Liver (tissue), 9 donors: ENCODE data around the gene FYB1. TPM values are rescaled to one million over a fixed set of nuclear protein-coding genes. Genes with fewer than 3 reads are reported as not detected.

ENCODE experiments used
- DNase-seq: peaks from one replicate; pipeline ENCODE4 v3.0.0-alpha.2; 2017; ENCODE audit warnings: low spot score
- H3K27ac ChIP-seq, 2 donors: one replicate each; pipeline ENCODE4 v1.7.0; 2013; ENCODE audit warnings: inconsistent platforms in 2 of 2, low read length in 2 of 2, control low read depth in 1 of 2, low read depth in 1 of 2, mild to moderate bottlenecking in 1 of 2
- H3K27me3 ChIP-seq, 4 donors: one replicate each; pipeline versions ENCODE4 v1.6.1 to v1.7.0; 2013; ENCODE audit warnings: low read length in 3 of 4, inconsistent platforms in 1 of 4, mild to moderate bottlenecking in 1 of 4, moderate library complexity in 1 of 4; ENCODE audit not compliant: control insufficient read depth in 4 of 4, insufficient read depth in 4 of 4
- H3K36me3 ChIP-seq, 4 donors: one replicate each; pipeline versions ENCODE4 v1.6.1 to v1.7.0; 2013; ENCODE audit warnings: low read length in 3 of 4, mild to moderate bottlenecking in 3 of 4, low read depth in 1 of 4, moderate library complexity in 1 of 4; ENCODE audit not compliant: control insufficient read depth in 4 of 4, insufficient read depth in 3 of 4
- H3K4me1 ChIP-seq, 4 donors: one replicate each; pipeline versions ENCODE4 v1.6.1 to v1.7.0; 2013; ENCODE audit warnings: low read length in 3 of 4, mild to moderate bottlenecking in 3 of 4, moderate library complexity in 1 of 4; ENCODE audit not compliant: control insufficient read depth in 4 of 4, insufficient read depth in 4 of 4
- H3K4me3 ChIP-seq, 3 donors: one replicate each; pipeline versions ENCODE4 v1.6.1 to v1.7.0; 2013; ENCODE audit warnings: low read length in 3 of 3, control low read depth in 1 of 3, low read depth in 1 of 3, mild to moderate bottlenecking in 1 of 3
- H3K9ac ChIP-seq, 2 donors: one replicate each; pipeline ENCODE4 v1.7.0; 2013; ENCODE audit warnings: low read length in 2 of 2, mild to moderate bottlenecking in 2 of 2, moderate library complexity in 2 of 2, control low read depth in 1 of 2, low read depth in 1 of 2
- H3K9me3 ChIP-seq, 4 donors: one replicate each; pipeline versions ENCODE4 v1.6.1 to v1.7.0; 2013; ENCODE audit warnings: low read length in 3 of 4; ENCODE audit not compliant: control insufficient read depth in 4 of 4
- ATF3 ChIP-seq: IDR thresholded peaks from 2 replicates; pipeline ENCODE4 v1.6.1; 2016; ENCODE audit warnings: antibody characterized with exemption
- CTCF ChIP-seq: fragments of 150-350 bp; IDR thresholded peaks from 2 replicates; pipeline ENCODE4 v1.5.1; 2017; ENCODE audit warnings: improper control_type of control experiment, low read depth, low read length; ENCODE audit not compliant: missing input control
- EGR1 ChIP-seq, 2 donors: IDR thresholded peaks; 2 replicates each; pipeline ENCODE4 v1.6.1; 2016 to 2018; ENCODE audit warnings: antibody characterized with exemption in 2 of 2, low read depth in 2 of 2
- FOXA2 ChIP-seq: IDR thresholded peaks from 2 replicates; pipeline ENCODE4 v1.6.1; 2016; ENCODE audit warnings: antibody characterized with exemption
- GABPA ChIP-seq, 2 donors: IDR thresholded peaks in 1 of 2; conservative IDR thresholded peaks in 1 of 2; 2 replicates each; pipeline ENCODE4 v1.6.1; 2016; ENCODE audit warnings: antibody characterized with exemption in 2 of 2, mild to moderate bottlenecking in 1 of 2, moderate library complexity in 1 of 2
- HNF4A ChIP-seq, 2 donors: conservative IDR thresholded peaks; 2 replicates each; pipeline ENCODE4 v1.6.1; 2016; ENCODE audit warnings: antibody characterized with exemption in 2 of 2, mild to moderate bottlenecking in 2 of 2
- HNF4G ChIP-seq: IDR thresholded peaks from 2 replicates; pipeline ENCODE4 v1.6.1; 2016; ENCODE audit warnings: antibody characterized with exemption
- JUND ChIP-seq, 2 donors: IDR thresholded peaks; 2 replicates each; pipeline ENCODE4 v1.6.1; 2016; ENCODE audit warnings: antibody characterized with exemption in 2 of 2
- MAX ChIP-seq: IDR thresholded peaks from 2 replicates; pipeline ENCODE4 v1.6.1; 2016; ENCODE audit warnings: antibody characterized with exemption
- NR2F2 ChIP-seq: IDR thresholded peaks from 2 replicates; pipeline ENCODE4 v1.6.1; 2016; ENCODE audit warnings: antibody characterized with exemption
- RAD21 ChIP-seq, 2 donors: IDR thresholded peaks; 2 replicates each; pipeline ENCODE4 v1.6.1; 2016; ENCODE audit warnings: antibody characterized with exemption in 2 of 2, mild to moderate bottlenecking in 2 of 2
- REST ChIP-seq: IDR thresholded peaks from 2 replicates; pipeline ENCODE4 v1.6.1; 2016; ENCODE audit warnings: antibody characterized with exemption, mild to moderate bottlenecking
- RXRA ChIP-seq, 2 donors: IDR thresholded peaks; 2 replicates each; pipeline ENCODE4 v1.6.1; 2017 to 2018; ENCODE audit warnings: antibody characterized with exemption in 2 of 2, mild to moderate bottlenecking in 1 of 2
- SP1 ChIP-seq: IDR thresholded peaks from 2 replicates; pipeline ENCODE4 v1.6.1; 2018; ENCODE audit warnings: antibody characterized with exemption, mild to moderate bottlenecking
- TAF1 ChIP-seq: conservative IDR thresholded peaks from 2 replicates; pipeline ENCODE4 v1.6.1; 2016; ENCODE audit warnings: antibody characterized with exemption, mild to moderate bottlenecking
- ZBTB33 ChIP-seq: IDR thresholded peaks from 2 replicates; pipeline ENCODE4 v1.6.1; 2016; ENCODE audit warnings: antibody characterized with exemption
- WGBS: extraction: QIAGEN DNeasy Blood & Tissue Kit; methylation state at CpG from one replicate; pipeline ENCODE4 v1.1.7; 2013; 5-methylcytosine and 5-hydroxymethylcytosine counted together
- polyA plus RNA-seq, 2 donors: library from polyadenylated mRNA; stranded (reverse) in 1 of 2; unstranded in 1 of 2; fragments of 200-250 nt in 1 of 2; fragments of >200 nt in 1 of 2; fragmentation: Nextera tagmentation in 1 of 2; extraction: Ambion mirVana in 1 of 2; gene quantifications; one replicate each; pipeline versions ENCODE4 v1.2.1 to v1.2.3, GENCODE V29; 2013 to 2015
- total RNA-seq, 2 donors: library from RNA; depleted of rRNA; stranded (reverse); fragments of >200 nt; gene quantifications; one replicate each; pipeline ENCODE4 v1.2.3, GENCODE V29; 2014
- donor health status: healthy.
- donor health status: healthy.
- donor health status: healthy.
- donor health status: healthy.
- donor health status: healthy.

The FYB1 gene
- total and polyA plus RNA-seq, 4 donors: 2.3 to 14.6 (median 6.9) TPM

- DNase-seq: no peak
- no peak overlapping the region for H3K27ac ChIP-seq
- WGBS: 81% methylated on average over 3 of the region's 3 CpGs
Measured at GRCh38 chr5:39176759-39177630, 42.4 kb downstream of the FYB1 start.

More at GRCh38 chr5:39176759-39177630, 42.4 kb downstream of the FYB1 start:
- Histone ChIP-seq H3K27me3 (peaks cover 0 to 2% (median 0%) of the 10 kb centered on the region in 4 donors), H3K4me3 (no peak overlapping the region), H3K9ac (no peak overlapping the region), H3K9me3 (peaks cover 0 to 5% (median 0%) of the 10 kb centered on the region in 4 donors), H3K4me1 (peaks cover 0 to 3% (median under 1%) of the 10 kb centered on the region in 4 donors), H3K36me3 (no peaks in the 10 kb centered on the region)
- TF ChIP-seq TAF1: no peak
- no peak for TF ChIP-seq EGR1 (IDR thresholded peaks at IDR 0.05; ENCODE audit: low read depth in 2 of 2)
- TF ChIP-seq HNF4G: no peak
- TF ChIP-seq ZBTB33: no peak
- TF ChIP-seq FOXA2: no peak
- TF ChIP-seq JUND (IDR thresholded peaks at IDR 0.05): no peak
- TF ChIP-seq GABPA (IDR thresholded peaks at IDR 0.05 in 1 of 2, conservative IDR thresholded peaks at IDR 0.05 in 1 of 2): no peak
- no peak for TF ChIP-seq REST
- TF ChIP-seq MAX: no peak
- no peak for TF ChIP-seq NR2F2
- no peak for TF ChIP-seq SP1
- TF ChIP-seq HNF4A (conservative IDR thresholded peaks at IDR 0.05): no peak
- TF ChIP-seq CTCF: no peak
- no peak for TF ChIP-seq ATF3
- no peak for TF ChIP-seq RAD21 (IDR thresholded peaks at IDR 0.05)
- no peak for TF ChIP-seq RXRA (IDR thresholded peaks at IDR 0.05)
